HG03108 (cell line): ENCODE measurements around the gene FRS3.

Source experiments
- ATAC-seq: cut with Tn5 transposase; IDR thresholded peaks from one replicate; pipeline ENCODE4 v1.9.1; 2021; ENCODE audit warnings: moderate library complexity; ENCODE audit not compliant: unreplicated experiment

Gene FRS3

DNA sequence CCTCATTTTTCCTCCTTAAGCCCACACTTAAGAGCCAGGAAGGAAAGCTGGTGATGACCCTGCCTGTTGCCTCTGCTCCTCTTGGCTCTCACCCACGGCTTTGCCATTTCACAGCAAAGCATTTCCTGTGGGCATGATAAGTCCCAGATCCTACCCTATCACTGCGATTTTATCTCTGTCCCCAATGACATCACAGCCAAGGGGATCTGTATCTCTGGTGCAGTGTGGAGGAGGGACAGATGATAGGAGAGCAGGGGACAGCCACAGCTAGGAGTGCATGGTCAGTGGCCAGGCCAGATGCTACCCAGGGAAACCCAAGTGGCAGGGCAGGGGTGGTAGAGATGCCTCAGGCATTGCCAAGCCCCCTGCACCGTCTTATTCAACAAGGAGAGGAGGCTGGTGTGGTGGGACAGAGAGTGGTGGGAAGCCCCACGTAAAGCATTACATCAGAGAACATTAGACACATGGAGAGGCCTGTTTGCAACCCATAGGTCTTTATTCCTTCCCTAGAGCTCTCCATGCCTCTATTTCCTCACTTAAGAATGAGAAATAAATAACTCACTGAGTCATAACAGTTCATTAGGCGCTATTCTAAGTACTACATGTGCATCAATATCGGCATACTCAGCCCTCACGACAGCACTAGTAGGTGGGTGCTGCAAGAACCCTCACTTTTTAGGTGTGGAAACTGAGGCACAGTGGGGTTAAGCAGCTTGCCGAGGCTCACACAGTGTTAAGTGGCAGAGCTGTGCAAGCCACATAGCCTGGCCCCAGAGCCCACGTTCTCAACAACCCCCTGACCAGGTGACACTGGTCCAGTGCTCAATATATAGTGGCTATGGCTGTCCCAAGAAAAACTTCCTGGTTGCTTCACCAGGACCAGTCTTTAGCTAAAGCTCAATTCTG is 48.9 kb downstream of the FRS3 start:
- no peak for ATAC-seq

DNA sequence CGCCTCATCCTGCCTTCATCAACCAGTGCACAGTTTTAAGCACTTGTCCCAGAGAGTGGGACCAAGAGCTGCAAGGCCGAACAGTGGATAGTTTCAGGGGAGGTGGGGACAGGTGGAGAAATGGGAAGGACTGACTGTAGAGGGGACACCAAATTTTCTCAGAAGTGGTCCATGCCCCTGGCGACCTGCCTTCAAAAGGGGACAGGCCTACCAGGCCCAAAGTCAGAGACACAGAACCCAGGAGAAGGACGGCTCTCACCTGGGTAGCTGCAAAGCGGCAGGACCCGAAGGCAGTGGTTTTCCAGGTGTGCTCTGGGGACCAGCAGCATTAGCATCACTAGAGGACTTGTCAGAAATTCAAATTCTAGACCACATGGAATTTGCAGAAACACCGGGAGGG is 50.1 kb downstream of the FRS3 start:
- no peak for ATAC-seq

DNA sequence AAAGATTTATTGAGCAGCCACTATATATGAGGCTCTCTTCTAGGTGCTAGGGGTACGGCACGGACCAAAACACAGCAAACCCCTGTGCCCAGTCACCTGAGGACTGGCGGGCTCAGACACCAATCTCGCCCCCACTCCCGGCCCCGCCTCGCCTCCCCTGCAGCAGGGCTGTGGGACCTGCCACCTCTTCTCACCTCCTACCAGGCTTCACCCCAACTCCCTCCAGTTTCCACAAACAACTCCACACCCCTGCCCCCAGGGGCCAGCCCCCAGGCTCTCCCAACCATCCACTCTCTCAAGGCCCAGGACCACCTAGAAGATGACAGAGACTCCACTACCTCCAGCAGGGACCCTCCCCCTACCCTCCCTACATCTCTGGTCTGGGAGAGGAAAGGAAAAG is 50.7 kb downstream of the FRS3 start:
- ATAC-seq = no peak

DNA sequence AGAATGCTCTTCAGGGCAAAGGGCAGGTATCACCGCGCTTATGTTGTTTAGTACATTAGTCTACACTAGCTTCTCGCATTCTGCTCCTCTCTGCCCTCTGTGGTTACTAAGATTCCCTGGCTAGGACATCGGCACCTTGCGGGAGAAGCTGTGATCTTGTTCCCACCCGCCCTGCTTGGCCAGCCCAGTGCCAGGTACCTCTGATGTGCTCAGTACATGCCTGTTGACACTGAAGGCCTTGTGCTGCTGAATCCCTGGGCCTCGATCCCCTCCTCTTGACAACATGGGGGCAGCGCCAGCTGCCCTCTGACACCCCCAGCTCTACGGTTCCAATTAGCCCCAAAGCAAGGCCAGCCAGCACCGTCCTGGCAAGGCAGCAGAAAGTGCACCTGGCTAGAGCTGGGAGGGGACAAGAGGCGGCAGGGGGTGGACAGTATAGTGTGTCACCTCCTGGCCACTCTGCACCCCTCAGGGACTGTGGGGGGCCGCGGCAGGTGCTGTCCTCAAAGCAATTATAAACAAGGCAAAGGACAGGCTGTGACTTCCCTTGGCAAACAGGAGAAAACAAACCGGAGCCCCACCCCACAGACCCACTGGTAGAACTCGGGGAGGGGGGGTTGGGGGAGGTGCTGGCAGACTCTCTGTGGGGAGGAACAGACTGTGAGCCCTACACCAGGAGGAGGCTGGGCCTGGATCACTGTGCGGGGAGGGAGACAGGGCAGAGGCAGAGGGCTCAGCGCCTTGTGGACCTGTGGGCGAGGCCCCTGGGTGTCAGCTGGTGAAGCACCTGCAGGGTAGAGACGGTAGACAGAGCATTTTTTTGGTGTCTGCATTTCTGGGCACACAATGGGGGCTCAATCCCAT is 51.4 kb downstream of the FRS3 start:
- no peak for ATAC-seq

DNA sequence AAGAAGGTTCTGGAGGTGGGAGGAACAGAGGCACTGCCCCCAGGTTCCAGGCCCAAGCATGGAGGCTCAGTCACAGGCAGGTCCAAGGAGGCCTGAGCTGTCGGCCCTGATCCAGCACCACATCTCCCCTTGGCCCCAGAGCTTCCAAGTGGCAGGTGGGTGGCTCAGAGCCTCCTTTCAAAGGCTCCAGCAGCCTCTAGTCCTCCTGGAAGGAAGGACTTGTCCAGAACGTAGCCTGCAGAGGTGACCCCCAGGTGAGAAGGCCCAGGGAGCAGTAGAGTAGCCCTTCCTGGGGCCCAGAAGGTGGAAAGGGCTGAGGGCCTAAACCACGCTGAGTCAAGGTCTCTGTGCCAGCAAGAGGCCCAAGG is 52.0 kb downstream of the FRS3 start:
- ATAC-seq = no peak

DNA sequence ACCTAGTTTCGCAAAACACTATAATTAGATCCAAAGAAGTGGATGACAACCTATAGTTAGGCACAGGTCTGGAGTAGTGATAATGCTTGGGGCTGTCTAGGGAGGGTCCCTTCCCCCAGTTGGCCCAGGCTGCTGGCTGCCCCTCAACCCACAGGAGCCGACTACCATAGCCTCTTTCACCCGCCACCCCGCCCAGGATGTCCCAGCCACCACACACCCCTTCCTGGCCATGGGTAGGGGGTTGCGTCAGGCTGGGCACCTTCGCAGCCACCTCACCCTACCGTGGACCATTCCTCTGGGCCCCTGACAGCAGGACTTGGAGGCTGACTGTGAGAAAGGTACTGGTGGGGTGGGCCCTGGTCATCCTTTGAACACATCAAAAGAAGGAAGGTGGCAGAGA is 52.8 kb downstream of the FRS3 start:
- ATAC-seq = no peak

DNA sequence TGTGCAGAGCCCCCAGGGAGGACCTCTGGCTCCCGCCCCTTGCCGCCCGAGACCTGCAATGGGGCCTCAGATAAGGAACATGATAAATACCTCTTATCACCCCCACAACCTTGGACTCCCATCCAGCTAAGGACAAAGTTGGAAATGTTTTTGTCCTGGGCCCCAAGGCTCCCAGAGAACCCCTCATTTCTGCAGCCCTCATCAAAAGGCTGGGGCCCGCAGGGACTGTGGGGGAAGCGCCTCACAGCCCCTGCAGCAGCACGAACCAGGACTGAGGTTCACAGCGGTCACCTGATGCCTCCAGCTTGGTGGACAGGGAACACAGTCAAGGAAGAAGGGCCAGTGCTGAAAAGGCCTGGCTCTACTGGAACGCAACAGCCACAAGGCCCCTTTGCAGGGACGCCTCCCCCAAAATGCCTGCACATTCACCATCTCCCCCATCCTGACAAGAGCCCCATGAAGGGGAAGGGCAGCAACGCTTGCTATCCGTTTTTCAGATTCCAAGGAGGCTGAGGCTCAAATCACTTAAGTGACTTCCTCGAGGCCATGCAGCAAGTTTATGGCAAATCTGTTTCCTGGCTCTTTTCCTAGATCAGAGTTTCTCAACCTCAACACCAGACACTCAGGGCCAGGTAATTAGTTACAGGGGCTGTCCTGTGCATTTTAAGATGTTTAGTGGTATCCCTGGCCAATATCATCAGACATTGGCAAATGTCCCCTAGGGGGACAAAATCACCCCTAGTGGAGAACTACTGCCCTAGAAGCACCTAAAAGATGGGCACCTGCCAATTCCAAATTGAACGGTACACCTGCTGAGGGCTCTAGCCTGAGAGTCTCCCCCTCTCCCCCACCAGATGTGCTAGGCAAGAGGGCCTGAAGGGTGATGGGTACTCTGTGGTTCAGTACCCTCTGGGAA is 54.9 kb downstream of the FRS3 start:
- no peak for ATAC-seq

DNA sequence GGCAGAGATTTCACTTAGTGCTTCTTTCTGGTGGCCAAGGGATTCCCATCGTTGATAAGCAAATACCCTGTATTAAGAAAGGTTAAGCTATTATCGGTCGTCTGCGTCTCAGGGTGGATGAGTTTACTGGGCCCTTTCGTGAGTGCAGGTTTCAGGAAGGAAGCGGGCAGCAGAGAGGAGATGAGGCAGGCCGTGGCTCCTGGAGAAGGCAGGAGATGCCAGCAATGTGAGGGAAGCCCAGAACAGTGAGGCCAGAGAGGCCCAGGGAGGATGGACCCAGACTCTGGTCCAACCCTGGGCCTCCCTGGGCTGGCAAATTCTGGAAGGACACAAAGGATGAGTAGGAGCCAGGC is 55.5 kb downstream of the FRS3 start:
- ATAC-seq = no peak

DNA sequence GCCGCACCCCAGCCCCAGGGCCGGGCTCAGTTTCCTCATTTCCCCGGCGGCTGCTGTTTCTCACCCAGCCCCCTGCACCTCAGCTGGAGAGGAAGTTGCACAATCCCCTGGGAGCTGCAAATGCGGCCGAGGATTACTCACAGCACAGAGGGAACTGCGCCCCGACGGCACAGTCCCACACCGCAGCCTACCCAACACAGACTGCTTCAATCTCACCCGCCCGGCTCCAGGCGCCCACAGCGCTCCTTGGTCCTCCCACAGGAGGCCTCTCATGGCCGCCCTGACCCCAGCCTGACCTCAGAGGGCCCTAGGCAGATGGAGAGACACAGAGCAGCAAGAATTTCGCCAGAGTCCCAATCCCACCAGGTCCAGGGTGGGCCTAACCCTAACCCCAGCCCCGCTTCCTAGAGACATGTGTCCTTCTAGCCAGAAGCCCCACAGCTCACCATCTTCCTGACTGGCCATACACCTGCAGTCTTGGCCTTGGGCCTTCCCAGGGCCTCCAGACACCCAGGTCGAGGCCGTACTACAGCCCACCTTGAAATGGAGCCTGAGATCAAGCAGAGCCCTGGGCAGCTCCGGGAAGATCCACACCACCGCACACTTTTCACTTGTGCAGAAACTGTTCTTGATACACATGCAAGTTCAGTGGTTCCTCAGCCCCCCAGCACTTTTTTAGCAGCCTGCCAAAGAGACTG is 56.0 kb downstream of the FRS3 start:
- peak; percentile 57 for ATAC-seq

DNA sequence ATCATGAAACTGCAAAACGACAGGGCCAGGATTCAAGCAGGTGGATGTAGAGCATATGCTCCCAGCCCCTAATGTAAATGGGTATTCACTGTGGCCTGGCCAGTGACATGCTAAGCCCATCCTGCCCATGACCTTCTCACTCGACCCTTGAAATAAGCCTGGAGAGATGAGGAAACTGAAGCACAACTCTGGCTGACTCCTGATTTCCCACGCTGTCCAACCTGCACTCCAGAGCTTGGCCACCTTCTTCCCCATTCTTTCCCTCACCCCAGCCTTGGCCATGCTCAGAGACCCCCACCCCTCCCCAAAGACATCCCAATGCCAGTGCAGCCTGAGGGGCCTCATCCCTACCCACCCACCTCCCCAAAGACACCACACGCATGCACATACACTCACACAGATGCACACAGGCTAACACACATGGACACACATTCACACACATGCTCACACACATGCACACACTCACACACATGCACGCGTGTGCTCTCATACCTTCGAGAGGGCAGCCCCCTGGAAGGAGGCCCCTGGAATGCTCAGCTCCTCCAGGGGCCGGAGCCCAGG is 56.7 kb downstream of the FRS3 start:
- no peak for ATAC-seq

DNA sequence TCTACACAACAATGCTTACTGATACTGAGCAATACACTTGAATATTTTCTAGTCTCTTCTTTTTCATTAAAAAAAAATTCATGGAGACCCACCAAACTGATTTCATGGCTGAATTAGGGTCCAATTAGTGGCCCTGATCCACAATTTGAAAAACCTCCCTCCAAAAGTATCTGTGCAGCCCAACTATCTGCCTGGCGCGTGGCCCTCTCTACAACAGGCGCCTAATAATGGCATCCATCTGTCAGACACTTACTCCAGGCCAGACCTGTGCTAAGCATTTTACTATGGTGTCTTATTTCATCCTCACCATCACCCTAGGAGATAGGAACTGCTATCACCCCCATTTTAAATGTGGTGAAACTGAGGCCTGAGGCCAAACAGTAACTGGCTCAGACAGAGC is 58.3 kb downstream of the FRS3 start:
- no peak for ATAC-seq

DNA sequence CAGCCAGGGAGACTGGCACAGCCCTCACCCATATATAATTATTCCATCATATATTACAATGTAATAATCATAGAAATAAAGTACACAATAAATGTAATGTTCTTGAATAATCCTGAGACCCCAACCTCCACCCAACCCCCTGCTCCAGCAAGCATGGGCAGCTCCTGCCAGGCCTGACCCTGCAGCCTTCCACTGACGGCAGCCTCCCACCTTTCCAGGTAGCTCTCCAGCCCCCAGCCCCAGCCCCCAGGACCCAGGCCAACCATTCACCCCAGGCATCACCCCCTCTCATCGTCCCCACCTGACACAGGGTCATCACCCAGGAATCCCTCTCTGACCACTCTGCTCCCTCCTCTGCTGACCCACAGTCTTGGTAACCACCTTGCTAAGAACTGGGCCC is 58.9 kb downstream of the FRS3 start:
- no peak for ATAC-seq

DNA sequence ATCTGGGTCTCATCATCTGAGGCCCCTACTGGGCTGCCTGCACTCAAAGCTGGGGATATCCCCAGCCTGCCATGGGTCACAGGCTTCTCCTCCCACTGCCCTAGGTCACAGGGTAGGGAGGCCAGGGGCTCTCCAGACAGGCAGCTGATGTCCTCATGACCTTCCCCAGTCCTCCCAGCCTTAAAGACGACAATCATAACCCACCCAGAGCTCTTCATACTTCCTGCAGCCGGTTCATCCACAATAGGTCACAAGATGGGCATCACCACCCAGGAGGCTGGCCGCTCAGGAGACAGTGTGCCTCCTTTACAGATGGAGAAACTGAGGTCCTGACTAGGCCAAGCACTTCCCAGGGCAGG is 59.5 kb downstream of the FRS3 start:
- ATAC-seq = peak; percentile 33
